Loucy (cell line): Measurements from ENCODE around the gene HS3ST4.

Source experiments
- H2AFZ ChIP-seq: fragments of 200-600 bp; sonication (generic); 2 replicates; pipeline ENCODE4 v1.6.0; 2016; ENCODE audit warnings: antibody characterized with exemption, mild to moderate bottlenecking, low read length, moderate library complexity
- H3F3A ChIP-seq: fragments of 200-600 bp; 2 replicates; pipeline ENCODE4 v1.6.0; 2016; ENCODE audit warnings: antibody characterized with exemption, low read depth, mild to moderate bottlenecking
- H3K27me3 ChIP-seq: fragments of 200-600 bp; sonication (generic); 2 replicates; pipeline ENCODE4 v1.6.1; 2014; ENCODE audit warnings: low read length, mild to moderate bottlenecking; ENCODE audit not compliant: insufficient read depth, poor library complexity, severe bottlenecking
- H3K36me3 ChIP-seq: fragments of 200-600 bp; sonication (generic); 2 replicates; pipeline ENCODE4 v1.6.1; 2016; ENCODE audit warnings: low read length; ENCODE audit not compliant: insufficient read depth
- H3K4me1 ChIP-seq: fragments of 200-600 bp; sonication (generic); 2 replicates; pipeline ENCODE4 v1.5.1; 2014; ENCODE audit warnings: low read length, mild to moderate bottlenecking; ENCODE audit not compliant: insufficient read depth, poor library complexity, severe bottlenecking
- H3K4me2 ChIP-seq: fragments of 200-600 bp; sonication (generic); 2 replicates; pipeline ENCODE4 v1.6.0; 2014; ENCODE audit warnings: antibody characterized with exemption, low read length, low read depth, mild to moderate bottlenecking; ENCODE audit not compliant: poor library complexity, severe bottlenecking
- H3K4me3 ChIP-seq: fragments of 200-600 bp; sonication (generic); 2 replicates; pipeline ENCODE4 v1.5.1; 2014; ENCODE audit warnings: low read length, mild to moderate bottlenecking, mixed read lengths; ENCODE audit not compliant: poor library complexity, severe bottlenecking
- H3K79me2 ChIP-seq: fragments of 200-600 bp; sonication (generic); 2 replicates; pipeline ENCODE4 v1.6.1; 2014; ENCODE audit warnings: low read length; ENCODE audit not compliant: insufficient read depth
- H3K9ac ChIP-seq: fragments of 200-600 bp; sonication (generic); 2 replicates; pipeline ENCODE4 v1.6.0; 2014; ENCODE audit warnings: mild to moderate bottlenecking, low read depth, low read length, moderate library complexity; ENCODE audit not compliant: poor library complexity, severe bottlenecking
- H3K9me2 ChIP-seq: fragments of 200-600 bp; sonication (generic); replicated peaks from 2 replicates; pipeline ENCODE4 v1.6.1; 2016; ENCODE audit warnings: low read depth, low read length, mixed read lengths
- H3K9me3 ChIP-seq: fragments of 200-600 bp; sonication (generic); 2 replicates; pipeline ENCODE4 v1.6.1; 2014; ENCODE audit warnings: mild to moderate bottlenecking, antibody characterized with exemption, low read length, low read depth; ENCODE audit not compliant: insufficient read depth
- H4K20me1 ChIP-seq: fragments of 200-600 bp; sonication (generic); 2 replicates; pipeline ENCODE4 v1.6.0; 2014; ENCODE audit warnings: antibody characterized with exemption, low read length, mild to moderate bottlenecking; ENCODE audit not compliant: insufficient read depth, poor library complexity, severe bottlenecking
- CTCF ChIP-seq: fragments of 200-600 bp; sonication (generic); conservative IDR thresholded peaks from 2 replicates; pipeline ENCODE4 v1.5.1; 2014; ENCODE audit warnings: mild to moderate bottlenecking, antibody characterized with exemption, low read length
- EZH2phosphoT487 ChIP-seq: fragments of 200-600 bp; IDR thresholded peaks from 2 replicates; pipeline ENCODE4 v1.6.1; 2018; ENCODE audit warnings: antibody characterized with exemption, mild to moderate bottlenecking, moderate library complexity, borderline replicate concordance

The HS3ST4 gene

GRCh38 chr16:25734430-25735385, 42.9 kb downstream of the HS3ST4 start:
- no peak overlapping the region for H3K4me2 ChIP-seq
- no peaks in the 10 kb centered on the region for H3K9me2 ChIP-seq
- no peaks in the 10 kb centered on the region for H3F3A ChIP-seq
- no peaks in the 10 kb centered on the region for H3K9me3 ChIP-seq
- no peak overlapping the region for H3K9ac ChIP-seq
- H3K4me1 ChIP-seq = no peaks in the 10 kb centered on the region
- H2AFZ ChIP-seq = no peak overlapping the region
- H3K36me3 ChIP-seq = no peaks in the 10 kb centered on the region
- H3K27me3 ChIP-seq = no peaks in the 10 kb centered on the region
- TF ChIP-seq CTCF (no peak), EZH2phosphoT487 (no peak)
- H3K79me2 ChIP-seq = no peaks in the 10 kb centered on the region
- no peak overlapping the region for H3K4me3 ChIP-seq
- H4K20me1 ChIP-seq = no peaks in the 10 kb centered on the region

DNA sequence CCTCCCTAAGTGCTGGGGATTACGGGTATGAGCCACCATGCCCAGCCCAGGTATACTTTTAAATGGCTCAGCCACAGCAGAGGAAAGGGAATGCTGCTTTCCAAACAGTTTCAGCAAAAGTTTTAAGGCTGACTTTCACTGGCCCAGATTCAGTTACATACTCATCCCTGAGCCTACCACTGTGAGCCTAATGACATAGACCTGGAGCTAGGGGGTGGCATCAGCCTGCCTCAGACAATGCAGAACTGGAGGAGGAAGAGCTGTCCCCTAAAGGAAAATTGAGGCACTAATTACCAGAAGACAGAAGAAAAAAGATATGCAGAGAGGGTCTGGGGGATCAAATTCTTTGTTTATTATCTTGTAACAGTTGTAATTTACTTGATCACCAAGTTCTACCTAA, 43.9 kb downstream of the HS3ST4 start:
- Histone ChIP-seq H3K9me2 (no peaks in the 10 kb centered on the region), H3K4me3 (no peak overlapping the region), H2AFZ (no peak overlapping the region), H3K79me2 (no peaks in the 10 kb centered on the region), H3K36me3 (no peaks in the 10 kb centered on the region), H3K4me1 (no peaks in the 10 kb centered on the region), H3K4me2 (no peak overlapping the region), H3K9ac (no peak overlapping the region), H3K9me3 (no peaks in the 10 kb centered on the region), H3F3A (no peaks in the 10 kb centered on the region), H3K27me3 (no peaks in the 10 kb centered on the region), H4K20me1 (no peaks in the 10 kb centered on the region)
- no peak for TF ChIP-seq EZH2phosphoT487
- no peak for TF ChIP-seq CTCF

DNA sequence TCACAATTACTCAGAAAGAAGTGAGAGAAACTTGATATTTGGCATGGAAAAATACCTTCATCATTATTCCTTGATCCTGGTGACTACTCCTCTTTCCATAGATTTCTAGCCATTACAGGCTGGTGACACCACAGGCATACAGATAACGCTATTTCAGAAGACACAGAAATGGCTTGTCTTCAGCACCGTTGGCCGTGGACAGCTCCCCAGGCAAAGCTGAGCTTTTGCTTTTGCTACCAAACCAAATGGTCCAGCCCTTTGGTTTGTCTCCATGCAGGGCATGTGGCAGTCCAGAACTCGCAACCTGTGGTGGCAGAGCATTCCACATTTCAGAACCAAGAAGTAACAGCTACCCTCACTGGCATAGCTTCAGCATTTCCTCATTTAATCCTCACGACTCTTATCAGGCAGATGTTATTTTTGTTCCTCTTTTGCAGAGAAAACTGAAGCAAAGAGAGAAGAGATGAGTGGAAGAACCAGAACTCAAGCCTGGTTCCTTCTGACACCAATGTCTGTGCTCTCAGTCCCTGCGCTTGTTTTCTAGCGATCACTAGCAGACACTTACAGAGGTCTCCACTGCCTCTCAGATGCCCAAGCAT, 55.5 kb downstream of the HS3ST4 start:
- Histone ChIP-seq H3K4me2 (no peak overlapping the region), H3K4me3 (no peak overlapping the region), H3K79me2 (no peaks in the 10 kb centered on the region), H3K9ac (no peak overlapping the region), H3K9me3 (no peaks in the 10 kb centered on the region; the same call in 1 of the 2 replicates), H3K4me1 (no peaks in the 10 kb centered on the region), H2AFZ (no peak overlapping the region), H3K36me3 (no peaks in the 10 kb centered on the region), H3K9me2 (no peaks in the 10 kb centered on the region), H3K27me3 (no peaks in the 10 kb centered on the region), H4K20me1 (no peaks in the 10 kb centered on the region), H3F3A (no peaks in the 10 kb centered on the region)
- TF ChIP-seq EZH2phosphoT487 = no peak
- TF ChIP-seq CTCF = no peak
